Uterus (tissue), 2 donors: ENCODE results near the gene TET2.

Source experiments
- CTCF ChIP-seq, 4 experiments: fragments of 200-600 bp in 2 of 4; fragments of 450-650 bp in 2 of 4; sonication (generic) in 2 of 4; IDR thresholded peaks; one replicate each; pipeline ENCODE4 v1.5.1; 2016 to 2019; ENCODE audit warnings: antibody characterized with exemption in 4 of 4, mild to moderate bottlenecking in 2 of 4, moderate library complexity in 1 of 4
- POLR2A ChIP-seq, 2 donors: fragments of 450-650 bp; IDR thresholded peaks; one replicate each; pipeline ENCODE4 v1.6.1; 2016; ENCODE audit warnings: antibody characterized with exemption in 2 of 2, mild to moderate bottlenecking in 1 of 2, moderate library complexity in 1 of 2

- no peak for TF ChIP-seq POLR2A (IDR thresholded peaks at IDR 0.05)
- no peak for TF ChIP-seq CTCF (IDR thresholded peaks at IDR 0.05)
These were observed 2.1 kb downstream of the TET2 start for GRCh38 chr4:105148776-105149175.
